CD1c-positive myeloid dendritic cell (primary cell): Measurements from ENCODE around the gene INHBB.

Experiments used
- DNase-seq: peaks from one replicate; pipeline ENCODE4 v3.0.0-alpha.2; 2016; ENCODE audit errors: extremely low spot score

Gene INHBB

DNA sequence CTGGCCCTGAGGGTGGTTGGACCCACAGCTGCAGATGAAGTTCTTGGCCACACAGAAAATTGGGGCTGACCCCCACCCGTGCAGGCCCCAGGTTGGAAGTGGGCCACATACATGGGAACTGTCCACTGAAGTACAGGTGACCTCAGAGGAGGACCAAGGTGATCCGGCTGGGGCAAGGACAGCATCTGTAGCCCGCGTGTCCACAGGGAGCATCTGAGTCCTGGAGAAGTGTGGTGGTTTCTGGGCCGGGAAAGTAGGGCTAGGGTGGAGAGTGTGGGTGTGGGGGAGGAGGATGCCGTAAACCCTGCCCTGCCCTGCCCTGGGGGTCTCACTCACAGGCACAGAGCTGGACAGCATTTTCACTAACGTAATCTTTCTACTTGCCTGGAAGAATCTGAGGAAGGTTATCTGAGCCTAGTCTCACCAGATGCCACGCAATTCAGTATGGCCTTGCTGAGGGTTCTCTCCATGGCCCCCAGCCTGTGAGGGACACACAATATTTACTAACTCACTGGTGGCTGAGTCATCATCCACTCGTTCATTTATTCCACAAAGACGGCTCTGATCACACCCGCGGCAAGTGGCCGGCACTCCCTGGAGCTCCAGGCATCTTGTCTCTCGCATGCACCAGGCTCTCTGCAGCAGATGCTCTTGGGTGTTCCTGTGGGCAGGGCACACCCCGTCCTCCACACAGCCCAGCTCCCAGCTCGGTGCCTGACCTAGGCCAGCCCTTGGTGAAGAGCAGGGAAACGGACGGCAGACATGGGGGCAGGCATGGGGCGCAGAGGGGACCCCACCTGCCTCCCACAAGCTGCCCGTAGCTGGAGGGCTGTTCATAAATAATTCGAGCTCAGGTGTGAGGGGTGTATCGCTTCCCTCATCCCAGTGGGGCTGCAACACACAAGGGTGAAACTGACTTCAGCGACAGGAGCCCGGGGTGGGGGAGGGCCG is 51.2 kb downstream of the INHBB start:
- no peak for DNase-seq

DNA sequence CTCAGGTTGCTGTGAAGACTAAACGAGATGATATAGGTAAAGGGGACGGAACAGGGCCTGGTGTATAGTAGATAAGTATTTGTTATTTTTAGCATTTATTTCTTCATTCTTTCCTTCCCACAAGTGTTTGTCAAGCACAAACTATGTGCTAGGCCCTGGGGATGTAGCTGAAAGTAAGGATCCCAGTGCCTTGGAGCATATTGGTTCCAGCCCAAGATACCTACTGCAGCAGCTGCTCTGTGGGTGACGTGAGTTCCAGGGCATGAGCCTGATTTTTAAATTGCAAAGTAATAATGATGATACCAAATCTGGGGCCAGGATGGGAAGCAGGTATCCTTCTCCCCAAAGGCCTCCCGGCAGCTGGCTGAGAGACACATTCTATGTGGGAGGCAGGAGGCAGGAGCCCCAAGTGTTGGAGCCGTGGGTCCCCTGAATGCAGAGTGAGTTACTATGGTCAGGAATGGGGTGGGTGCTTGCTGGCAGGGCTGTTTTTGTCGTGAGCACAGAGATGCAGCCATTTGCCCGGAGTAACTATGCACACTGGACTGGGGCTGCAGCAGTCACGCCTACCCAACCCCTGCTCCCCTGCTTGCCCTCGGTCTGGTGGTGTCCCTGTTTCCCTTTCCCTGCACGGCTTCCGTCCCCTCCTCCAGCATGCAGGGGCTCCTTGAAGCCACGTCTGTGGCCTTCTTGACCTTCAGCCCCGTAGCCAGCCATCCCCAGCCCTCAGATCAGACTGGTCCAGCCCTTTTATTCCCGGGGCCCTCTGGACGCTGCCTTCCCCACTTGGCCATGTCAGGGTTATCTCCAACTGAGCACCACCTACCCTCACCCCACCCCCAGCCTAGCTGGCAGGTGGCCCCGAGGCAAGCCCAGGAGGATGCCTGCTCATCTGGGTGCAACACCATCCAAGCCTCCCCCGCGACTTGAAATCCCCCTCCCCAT is 52.4 kb downstream of the INHBB start:
- DNase-seq, result no peak

DNA sequence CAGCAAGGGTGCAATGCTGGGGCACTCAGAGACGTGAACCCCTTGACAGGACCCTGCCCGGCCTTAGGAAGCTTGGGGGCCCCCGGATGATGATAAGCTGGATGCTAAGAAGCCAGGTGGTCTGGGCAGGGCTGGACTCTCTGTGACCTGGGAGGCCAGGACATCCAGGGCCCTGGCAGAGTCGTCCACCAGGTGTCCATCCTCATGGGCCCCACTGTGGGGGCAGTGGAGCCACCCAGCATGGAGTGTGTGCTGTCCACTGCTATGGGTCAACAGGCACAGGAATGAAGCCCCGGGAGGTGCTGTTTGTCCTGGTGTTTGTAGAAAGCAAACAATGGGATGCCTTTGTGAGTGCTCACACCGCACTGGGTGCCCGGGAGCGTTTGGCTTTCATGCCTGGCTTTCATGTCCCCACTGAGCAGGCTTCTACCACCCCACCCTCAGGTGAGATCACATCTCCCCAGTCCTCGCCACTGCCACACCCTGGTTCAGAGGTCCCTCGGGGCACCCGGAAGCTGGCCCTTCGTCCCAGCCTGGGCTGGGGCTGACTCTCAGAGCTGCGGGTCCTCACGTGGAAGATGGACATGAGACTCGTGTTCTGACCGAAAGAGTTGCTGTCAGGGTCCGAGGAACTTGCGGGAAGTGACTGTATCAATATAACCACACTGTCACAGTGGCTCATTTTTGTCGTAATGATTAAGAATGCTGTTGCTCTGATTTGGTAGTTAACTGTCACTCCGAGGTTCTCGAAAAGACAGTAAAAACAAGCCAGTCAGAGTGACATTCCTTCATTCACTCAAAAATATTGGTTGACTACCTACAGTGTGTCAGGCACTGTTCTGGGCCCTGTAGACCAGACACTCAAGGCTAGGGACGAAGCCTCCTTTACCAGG is 53.3 kb downstream of the INHBB start:
- no peak for DNase-seq

DNA sequence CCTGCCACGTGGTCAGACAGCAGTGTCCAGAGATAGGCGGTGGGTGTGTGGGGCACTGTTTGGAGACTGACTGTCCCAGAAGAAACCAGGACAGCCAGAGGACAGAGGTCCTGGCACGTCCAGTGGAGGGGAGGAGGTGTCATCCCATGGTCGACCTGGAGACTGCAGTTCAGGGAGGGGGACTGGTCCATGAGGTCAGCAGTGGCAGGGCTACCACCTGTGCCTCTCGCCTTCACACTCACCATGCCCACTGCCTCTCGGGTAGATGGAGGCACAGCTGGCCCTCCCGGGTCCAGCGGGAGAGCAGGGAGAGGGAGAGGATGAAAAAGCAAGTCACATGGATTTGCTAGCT is 53.9 kb downstream of the INHBB start:
- no peak for DNase-seq

DNA sequence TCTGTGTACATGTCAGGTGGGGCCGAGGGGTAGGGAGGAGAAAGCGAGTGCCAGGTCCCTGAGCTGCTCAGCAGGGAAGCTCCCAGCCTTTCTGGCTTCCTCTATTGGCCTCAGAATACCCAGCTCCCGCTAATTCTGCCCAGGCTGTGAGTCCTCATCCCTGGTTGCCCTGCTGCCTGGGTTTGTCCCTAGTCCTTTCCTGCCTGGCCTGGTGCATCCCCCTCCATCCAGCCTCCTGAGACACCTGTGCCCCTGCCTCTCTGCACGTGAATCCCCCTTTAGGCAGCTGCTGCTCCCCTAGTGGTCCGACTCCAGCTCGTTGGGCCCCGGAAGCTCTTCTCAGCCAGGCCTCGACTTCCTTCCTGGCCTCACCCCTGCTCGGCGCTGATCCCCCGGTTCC is 54.6 kb downstream of the INHBB start:
- DNase-seq, result no peak
